GM19328 (cell line): ENCODE results near the gene TECTB.

Experiments
- ATAC-seq: cut with Tn5 transposase; IDR thresholded peaks from one replicate; pipeline ENCODE4 v1.9.1; 2021; ENCODE audit warnings: mild to moderate bottlenecking, moderate library complexity; ENCODE audit not compliant: unreplicated experiment

The TECTB gene

DNA sequence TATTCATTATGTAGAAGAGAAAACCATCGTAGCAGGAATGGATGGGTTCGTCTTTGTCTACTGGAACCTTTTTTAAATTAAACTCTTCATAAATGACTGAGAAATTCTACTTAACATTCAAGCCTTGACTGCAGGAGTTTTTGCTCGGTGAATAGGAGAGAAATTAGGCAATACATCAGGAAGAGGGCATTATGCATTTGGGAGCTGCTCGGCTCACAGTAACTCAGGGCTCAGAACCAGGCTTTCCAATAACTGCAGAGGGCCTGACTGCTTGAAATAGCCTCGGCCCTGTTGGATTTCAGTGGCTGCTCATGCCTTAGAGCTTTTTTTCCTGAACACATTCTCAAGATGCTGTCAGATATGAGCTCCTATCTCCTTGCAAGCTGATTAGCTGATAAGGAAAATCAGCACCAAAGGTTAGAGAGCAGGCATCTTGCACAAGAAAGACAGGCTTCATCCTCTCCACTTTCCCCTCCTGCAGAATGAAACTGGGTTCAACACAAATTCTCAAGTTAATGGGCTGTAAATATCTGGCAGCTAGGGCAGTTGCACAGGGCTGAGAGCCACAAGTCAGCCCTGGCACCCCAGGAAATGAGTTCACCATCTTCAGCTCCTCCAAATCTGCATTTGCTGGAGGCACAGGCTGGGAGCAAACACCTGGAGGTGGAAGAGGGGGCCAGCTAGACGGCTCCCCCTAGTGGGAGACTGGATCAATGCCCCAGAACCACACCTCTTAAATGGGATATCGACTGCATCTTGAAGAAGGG lies 24.3 kb downstream of the TECTB start:
- ATAC-seq: peak; percentile 83

DNA sequence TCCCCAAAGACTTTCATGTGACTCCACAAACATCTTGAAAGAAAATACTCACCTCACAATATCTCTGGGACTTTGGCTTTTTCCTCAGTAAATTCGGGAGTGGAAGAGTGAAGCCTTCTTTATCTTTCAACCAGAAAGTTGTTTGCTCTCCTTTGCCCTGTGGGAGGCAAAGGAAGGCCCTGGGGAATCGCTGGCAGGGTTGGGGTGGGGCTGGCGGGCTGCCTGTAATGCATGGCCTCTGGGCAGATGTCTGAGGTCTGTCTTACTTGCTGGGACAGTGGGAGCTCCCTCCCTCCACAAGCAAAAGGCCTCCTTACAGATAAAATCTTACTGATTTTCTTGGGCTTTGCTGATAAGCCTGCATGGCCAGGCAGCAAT lies 24.9 kb downstream of the TECTB start:
- no peak for ATAC-seq

DNA sequence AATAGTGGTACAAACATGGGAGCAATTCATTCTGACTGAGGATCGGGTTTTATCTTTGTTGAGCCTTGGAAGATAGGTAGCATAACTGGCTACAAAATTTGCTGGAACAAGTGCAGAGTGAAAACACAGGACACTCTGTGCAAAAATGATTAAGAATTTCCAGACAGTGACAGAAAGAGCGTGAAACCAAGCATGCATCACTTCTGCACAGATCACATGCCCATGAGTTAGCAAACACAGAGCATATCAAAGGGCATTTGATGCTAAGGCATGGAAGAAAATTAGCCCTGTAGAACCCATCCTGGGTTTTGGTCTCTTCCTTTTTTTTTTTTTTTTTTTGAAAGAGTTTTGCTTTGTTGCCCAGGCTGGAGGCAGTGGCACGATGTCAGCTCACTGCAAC lies 28.3 kb downstream of the TECTB start:
- no peak for ATAC-seq

DNA sequence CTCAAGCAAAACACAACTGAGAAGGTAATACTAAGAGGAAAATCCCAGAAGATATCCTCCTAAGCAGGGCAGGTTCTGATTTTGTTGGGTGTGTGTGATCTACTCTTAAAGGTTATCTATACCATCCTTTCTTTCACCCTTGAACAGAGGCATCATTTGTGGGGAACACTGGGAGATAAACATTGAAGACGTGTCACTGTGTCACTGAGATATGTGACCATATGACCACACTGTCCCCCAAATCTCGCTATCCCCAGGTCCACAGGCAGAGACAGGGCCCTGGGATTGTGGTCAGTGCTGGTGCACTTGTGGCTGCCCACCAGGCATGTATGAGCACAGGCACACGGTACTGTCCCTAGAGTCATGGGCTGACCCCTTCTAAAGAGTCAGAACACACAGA lies 30.0 kb downstream of the TECTB start:
- no peak for ATAC-seq

DNA sequence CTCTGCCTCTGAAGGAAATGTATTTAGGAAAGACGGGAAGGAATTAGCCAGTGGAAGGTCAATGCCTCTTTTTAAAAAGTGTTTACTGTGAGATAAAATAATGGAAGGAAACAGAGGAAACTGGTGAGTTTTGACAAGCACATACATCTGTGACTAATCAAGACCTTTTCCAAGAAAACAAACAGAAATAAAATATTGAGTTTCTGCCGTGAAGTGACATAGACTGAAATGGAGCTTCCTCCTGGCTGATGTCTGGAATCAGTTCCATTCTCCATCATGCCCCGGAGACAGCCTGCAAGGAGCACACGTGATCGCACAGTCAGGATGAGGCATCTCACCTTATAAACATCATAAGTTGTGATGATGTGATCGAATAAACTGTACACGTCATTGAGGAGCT lies 30.7 kb downstream of the TECTB start:
- no peak for ATAC-seq

DNA sequence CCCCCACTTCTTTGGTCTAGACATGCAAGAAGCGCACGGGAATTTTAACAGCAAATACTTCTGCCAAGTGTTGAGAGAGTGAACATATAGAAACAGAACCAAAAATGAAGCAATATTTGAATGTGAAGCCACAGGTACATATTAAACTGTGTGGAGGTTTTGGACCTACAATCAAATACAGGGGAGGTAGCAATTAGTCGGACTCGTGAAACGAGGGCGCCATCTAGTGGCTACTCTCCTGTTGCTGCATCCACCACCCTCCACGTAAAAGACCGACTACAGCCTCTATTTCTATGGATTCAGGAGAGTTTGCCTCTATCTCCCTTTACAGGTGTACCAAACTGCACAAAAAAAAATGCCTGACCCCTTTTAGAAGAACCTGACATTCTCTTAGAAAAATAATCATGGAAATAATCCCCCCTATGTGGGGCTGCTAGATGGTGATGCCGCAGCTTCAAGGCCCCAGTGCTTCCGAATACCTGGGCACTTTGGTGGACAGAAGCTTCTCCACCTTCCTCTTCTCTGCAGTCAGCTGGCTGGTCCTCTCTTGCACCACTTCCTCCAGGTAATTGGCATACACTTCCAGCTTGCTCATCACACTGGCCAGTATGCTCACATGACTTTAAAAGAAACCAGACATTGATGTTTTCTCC lies 31.7 kb downstream of the TECTB start:
- ATAC-seq: no peak

DNA sequence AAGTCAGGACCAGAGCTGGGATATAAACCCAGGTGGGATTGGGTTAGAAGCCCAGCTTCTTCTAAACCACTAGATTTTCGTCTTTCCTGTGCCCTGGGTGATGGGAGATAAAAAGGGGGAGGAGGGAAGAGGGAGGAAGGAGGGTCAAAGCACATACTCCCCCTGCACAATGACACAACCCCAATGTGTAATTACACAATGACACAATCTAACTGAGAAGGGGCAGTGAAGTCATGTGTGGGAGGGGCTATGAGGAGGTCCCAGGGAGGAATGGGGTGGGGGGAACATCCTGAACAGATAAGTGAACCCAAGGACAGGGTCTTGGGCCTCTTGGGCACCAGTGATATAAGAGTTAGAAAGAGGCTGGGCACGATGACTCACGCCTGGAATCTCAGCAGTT lies 44.5 kb downstream of the TECTB start:
- no peak for ATAC-seq

DNA sequence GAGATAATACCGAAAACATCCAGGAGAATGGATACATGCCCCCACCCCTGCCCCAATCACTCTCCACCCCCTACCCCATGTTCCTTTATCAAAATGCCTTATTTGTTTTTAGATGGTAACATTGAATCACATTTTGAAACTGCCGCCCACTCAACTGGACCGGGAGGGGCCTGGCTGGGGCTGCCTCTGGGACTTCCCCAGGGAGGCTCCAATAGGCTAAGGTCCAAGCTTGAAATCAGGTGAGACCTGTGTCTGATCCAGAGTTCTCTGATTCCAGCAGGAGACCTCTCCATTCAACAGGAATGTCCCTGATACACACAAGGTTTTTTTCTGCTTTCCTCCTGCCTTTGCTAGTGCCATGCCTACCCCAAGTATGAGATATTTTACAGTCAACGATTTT lies 47.0 kb downstream of the TECTB start:
- ATAC-seq: no peak

DNA sequence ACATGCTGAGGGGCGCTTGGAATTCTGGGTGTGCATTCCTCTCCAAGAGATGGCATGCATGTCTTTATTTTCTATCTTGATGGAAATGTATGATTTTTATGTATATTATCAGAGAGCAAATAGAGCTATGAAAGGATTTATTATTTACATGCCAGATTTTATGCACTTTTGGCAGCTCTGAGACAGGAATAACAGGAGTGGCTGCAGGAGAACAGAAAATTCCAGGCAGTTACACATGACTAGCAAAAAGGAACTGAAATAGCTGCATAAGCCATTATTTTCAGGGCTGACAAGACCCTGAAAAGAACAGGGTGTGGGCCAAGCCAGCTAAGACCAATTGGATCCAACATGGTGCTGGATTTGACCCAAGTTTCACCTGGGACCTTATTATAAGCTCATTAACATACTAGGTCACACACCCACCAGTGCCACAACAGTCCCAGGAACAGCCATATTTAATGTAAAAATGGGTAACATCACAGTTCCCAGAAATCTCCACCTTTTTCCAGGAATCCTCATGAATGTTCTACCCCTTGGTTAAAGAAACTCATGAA lies 47.5 kb downstream of the TECTB start:
- no peak for ATAC-seq

DNA sequence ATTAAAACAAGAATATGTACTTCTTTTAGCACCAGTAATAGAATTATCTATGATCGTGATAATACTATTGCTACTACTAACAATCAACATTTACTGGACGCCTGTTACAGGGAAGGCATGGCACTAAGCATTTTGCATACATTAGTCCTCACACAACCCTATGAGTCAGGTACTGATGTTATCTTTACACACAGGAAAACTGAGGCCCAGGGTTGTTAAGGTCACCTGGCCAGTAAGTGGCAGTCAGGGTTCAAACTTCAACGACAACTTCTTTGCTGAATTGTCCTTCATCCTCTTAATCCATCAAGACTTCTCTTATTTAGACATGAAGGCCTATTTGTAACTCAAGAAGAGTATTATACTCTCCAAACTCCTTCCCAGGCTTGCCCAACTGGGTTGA lies 48.8 kb downstream of the TECTB start:
- no peak for ATAC-seq

DNA sequence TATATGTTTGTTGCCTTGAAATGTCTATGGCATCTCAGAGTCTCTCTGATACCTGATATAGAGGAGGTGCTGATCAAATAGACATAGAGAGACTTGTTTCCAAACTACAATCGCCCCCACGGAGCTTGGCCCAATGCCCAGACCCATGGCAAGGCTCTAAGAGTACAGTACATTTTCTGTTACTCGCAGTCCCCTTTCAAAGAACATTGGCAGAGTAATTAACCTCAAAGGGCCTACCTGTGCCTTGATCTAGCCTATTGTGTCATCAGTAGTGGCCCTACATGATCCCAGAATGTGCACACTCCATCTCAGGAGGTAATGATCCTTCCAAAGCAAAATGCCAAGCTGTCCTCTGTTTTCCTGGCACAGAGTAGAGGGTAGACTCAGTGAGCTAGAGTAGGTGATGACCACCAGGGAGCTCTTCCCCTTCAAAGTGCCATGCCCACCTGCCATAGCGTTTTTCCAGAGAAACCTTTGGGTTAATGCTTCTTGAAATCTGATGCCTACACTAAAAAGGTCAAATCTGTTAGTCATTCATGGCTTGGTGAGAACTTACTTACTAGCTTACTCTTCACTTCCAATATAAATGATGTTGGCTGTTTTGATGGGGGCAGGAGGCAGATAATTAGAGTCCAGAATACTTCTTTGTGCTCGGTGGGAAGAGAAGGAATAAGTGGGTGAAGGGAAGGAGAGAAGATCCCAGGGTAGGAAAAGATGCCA lies 49.5 kb downstream of the TECTB start:
- no peak for ATAC-seq

DNA sequence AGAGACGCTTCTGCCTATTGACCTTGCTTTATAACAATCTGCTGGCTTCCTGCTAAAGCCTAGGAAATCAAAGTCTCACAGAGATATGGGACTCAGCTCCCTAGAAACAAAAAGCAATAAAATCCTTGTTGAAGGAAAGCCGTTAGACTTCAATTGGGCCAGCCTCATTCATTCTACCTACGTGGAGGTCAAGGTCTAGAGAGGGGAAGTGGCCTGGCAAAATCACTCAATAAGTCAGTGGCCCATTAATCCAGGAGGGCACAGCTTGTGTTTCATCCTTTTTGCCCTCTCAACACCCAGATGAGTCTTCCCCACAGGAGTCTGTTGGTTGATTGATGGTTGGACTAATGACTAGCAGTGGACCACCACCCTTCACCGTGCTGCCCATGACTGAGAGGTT lies 50.3 kb downstream of the TECTB start:
- no peak for ATAC-seq

DNA sequence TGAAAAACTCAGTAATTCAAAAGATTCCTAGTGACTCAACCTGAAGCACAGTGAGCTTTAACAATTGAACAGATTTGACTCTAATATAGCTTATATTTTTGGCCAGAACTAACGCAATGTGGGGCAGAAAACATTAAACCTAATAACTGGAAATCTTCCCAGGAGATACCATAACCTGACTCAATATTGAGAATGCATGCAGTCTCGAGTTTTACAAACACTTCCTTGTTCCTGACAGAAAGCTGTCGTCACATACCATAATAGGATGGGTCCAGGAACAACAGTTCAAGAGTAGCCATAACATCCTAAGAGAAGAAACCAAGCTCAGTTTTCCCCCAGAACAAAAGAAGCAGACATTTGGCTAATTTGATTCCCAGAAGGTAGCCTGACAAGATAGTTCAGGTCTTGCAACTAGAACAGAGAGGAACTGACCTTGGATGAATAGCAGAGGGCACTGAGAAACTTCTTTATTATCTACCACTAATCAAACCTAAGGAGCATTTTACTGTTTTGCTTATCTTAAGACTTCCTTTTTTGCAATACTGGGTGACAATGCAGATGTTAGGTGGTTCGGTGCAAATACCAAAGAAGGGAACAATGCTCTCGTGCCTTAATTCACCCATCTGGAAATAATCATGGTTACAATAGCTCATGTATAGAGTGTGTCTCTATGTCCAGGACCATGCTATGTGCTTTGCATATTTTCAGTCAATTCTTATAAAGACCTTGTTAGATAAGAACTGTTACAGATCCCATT lies 52.1 kb downstream of the TECTB start:
- ATAC-seq: no peak

DNA sequence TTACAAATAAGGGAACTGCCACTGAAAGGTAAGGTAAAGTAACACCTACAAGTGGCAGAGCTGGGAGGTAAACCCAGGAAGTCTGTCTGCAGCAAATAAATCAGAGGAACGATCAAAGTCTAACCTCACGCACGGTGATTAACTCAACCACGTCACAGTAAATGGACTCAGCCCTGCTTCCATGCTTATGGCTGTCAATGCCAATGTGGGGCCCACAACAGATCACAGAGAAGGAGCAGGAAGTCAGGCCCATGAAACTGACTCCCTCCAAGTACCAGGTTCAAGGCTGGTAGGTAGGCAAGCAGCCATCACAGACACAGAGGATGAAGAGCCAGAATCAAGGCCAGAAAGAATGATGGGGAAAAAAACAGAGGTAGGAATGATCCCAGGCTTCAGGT lies 52.7 kb downstream of the TECTB start:
- no peak for ATAC-seq

DNA sequence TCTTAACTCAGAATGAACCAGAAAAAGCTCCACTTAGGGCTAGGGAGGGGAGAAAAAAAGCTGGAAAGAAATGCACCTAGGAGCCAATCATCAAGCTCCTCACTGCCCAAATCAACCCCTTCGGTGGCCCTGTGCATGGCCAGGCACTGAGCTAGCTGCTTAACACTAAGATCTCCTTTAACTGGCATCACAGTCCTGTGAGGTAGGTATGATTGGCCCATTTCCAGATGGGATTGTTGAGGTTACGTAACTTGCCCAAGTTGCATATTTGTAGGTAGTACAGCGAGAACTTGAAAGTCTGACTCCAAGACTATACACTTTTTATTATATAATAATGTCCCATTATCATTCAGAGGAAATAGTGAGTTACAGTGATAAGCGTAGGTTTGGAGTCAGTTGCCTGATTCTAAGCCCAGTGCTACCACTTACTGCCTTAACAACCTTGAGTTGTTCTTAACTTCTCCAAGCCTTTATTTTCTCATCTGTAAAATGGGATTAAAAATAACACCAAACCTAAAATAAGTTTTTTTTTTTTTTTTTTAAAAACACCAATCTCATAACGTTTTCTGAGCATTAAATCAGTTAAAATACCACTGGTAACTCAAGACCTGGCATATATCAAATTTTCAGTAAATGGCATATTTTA lies 53.5 kb downstream of the TECTB start:
- no peak for ATAC-seq

DNA sequence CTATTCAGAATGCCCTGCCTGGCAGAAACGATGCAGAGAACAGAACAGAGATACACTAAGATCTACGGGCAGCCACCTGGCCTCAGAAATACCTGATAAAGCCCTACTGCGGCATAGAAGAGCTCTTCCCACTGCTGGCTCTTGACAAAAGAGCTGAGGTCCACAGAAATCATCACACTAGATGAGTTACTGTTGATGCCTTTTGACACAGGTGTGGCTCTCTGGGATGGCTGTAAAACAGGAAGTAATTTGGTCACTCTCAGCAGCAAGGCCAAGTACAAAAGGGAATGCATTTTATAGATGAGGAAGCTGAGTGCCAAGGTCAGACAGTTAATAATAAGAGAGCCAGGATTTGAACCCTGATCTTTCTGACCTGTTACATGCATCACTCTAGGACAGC lies 55.8 kb downstream of the TECTB start:
- ATAC-seq: no peak

DNA sequence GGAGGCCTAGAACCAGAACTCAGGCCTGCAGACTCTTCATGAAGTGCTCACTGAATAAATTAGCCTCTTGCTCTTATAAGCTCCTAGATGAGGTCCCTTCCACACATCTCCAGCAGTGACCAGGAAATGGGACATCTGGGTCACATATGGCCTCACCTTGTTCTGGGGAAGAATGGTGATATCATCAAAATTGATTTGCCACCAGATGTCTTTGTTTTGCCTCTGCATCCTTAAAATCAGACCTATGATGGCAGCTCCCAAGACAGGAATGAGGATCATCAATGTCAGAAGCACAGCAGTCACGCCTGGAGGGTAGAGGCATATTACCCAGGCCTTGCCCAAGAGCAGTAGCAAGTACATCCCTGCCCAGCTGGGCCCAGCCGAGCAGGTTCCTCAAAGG lies 57.4 kb downstream of the TECTB start:
- no peak for ATAC-seq

DNA sequence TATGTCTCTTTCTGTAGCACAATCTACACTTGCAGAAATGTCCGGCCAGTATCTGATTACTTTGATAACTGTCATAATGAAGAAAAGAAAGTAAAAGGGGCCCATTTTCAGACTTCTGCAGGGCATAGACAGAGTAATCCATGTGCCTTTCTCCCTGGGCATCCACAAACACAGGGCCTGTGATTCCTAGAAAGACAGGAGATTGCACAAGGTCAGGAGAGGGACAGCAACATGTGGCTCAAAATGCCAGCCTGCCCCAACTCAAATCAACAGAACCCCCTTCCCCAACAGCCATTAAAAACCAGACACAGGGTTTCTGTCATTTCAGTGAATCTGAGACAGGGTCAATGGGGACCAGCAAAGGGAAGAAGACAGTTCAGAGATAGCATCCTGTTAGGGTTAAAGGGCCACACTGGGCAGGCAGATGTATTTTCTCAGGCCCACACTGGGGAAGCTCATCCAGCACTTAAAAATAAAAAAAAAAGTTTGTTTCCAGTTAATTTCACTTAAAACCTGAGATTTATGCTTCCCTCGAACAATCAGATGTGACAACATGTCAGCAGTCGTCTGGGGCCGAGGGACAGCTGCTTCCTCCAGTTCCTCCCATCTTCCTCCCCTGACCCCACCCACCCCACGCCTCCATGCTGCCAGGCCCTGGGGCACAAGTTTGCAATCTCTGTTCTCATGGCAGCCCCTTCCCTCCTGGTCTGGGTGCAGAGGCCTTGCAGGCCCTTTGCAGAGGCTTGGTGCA lies 60.0 kb downstream of the TECTB start:
- no peak for ATAC-seq

DNA sequence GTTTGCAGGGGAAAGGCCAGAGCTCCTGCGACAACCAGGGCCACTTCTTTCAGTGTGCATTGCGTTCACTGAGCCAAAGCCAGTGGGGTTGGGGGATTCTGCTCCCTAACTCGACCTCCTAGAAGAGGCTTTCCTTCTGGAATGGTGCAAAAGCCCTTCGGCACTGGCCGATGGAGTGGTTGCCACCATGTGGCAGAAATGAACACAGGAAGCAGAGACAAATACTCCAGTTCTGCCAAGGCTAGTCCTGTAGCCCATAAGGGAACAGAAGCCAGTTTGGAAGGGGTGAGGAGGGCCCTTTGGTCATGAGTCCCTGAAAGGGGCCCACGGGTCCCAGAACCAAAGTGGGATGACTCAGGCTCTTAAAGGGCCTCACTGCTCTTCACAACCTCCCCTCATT lies 61.1 kb downstream of the TECTB start:
- ATAC-seq: no peak

DNA sequence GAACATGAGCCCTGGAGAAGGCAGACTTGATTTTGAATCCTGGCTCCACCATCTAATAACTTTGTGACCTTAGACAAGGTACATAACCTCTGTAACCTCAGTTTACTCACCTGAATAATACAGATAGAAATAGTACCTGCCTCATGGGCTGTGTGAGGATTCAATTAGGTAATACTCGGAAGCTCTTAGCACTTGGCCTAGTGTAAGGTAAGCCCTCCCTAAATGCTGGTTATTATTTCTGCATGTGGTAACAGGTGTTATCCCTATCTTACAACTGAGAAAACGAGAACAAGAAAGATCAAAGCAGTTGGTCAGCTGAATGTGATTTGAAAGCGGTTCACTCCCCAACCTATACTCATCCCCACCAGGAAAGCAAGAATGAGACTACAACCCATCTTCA lies 62.0 kb downstream of the TECTB start:
- ATAC-seq: no peak
